GM12878 (cell line): ENCODE results near the gene SIT1. TPM values are rescaled to one million over a fixed set of nuclear protein-coding genes. Genes with fewer than 3 reads are reported as not detected.
A peak's percentile ranks its signal among the peaks of the same experiment; 100 is the strongest.

ENCODE experiments used
- ATAC-seq: fragments of 200-7000 bp; cut with Tn5 transposase; 3 replicates; pipeline ENCODE4 v1.9.1; 2020; ENCODE audit warnings: mild to moderate bottlenecking, moderate library complexity
- BruUV-seq: library from RNA; stranded (reverse); fragments of 400-500 nt; replicated peaks from 2 replicates; lab custom pipeline; 2021; lab: Mats Ljungman, UMichigan
- CTCF ChIA-PET: fragments of 300-600 bp; sonication (Branson Sonifier 250); formaldehyde crosslinking; extraction: SDS; loops from one replicate; lab custom pipeline; 2021; ENCODE audit warnings: inconsistent platforms; lab: Yijun Ruan, JAX
- POLR2A ChIA-PET: fragments of 350-600 bp; formaldehyde crosslinking; extraction: SDS; loops from one replicate; lab custom pipeline; 2021; ENCODE audit warnings: inconsistent platforms; lab: Charles Lee
- RAD21 ChIA-PET: fragments of 300-600 bp; sonication (Branson Sonifier 250); formaldehyde crosslinking; loops from one replicate; lab custom pipeline; 2023; ENCODE audit warnings: antibody characterized with exemption; ENCODE audit not compliant: unreplicated experiment; lab: Charles Lee
- SMC1A ChIA-PET: fragments of 300-600 bp; sonication (Branson Sonifier 250); formaldehyde crosslinking; loops from one replicate; lab custom pipeline; 2023; ENCODE audit not compliant: unreplicated experiment, uncharacterized antibody; lab: Charles Lee
- DNase-seq: peaks from one replicate; pipeline ENCODE4 v3.0.0-alpha.2; 2011; ENCODE audit warnings: low read depth, low spot score
- FAIRE-seq: peaks from 3 replicates; lab custom pipeline; 2011; peaks lifted over from hg19 to GRCh38; lab: Jason Lieb, UNC
- H2AFZ ChIP-seq: 2 replicates; pipeline ENCODE4 v1.6.0; 2011; ENCODE audit warnings: low read depth, low read length, control low read depth; ENCODE audit not compliant: control insufficient read depth
- H3K27ac ChIP-seq: 2 replicates; pipeline ENCODE4 v1.5.1; 2011; ENCODE audit warnings: control low read depth; ENCODE audit not compliant: control insufficient read depth, insufficient read depth
- H3K27me3 ChIP-seq, 2 experiments: replicated peaks in 1 of 2; 2 replicates each; pipeline versions ENCODE4 v1.6.0 to v1.6.1; 2011; ENCODE audit warnings: low read length in 1 of 2; ENCODE audit not compliant: control insufficient read depth in 2 of 2, insufficient read depth in 2 of 2
- H3K36me3 ChIP-seq, 2 experiments: 2 replicates each; pipeline ENCODE4 v1.5.1; 2011; ENCODE audit warnings: low read length in 1 of 2; ENCODE audit not compliant: control insufficient read depth in 2 of 2, insufficient read depth in 2 of 2
- H3K4me1 ChIP-seq: 2 replicates; pipeline ENCODE4 v1.6.1; 2011; ENCODE audit warnings: mild to moderate bottlenecking, low read length, moderate library complexity, mixed read lengths; ENCODE audit not compliant: control insufficient read depth, insufficient read depth
- H3K4me2 ChIP-seq: 2 replicates; pipeline ENCODE4 v1.6.0; 2011; ENCODE audit warnings: control low read depth; ENCODE audit not compliant: control insufficient read depth, insufficient read depth
- H3K4me3 ChIP-seq: fragments of 200-600 bp; sonication (generic); 2 replicates; pipeline ENCODE4 v1.5.1; 2016
- H3K79me2 ChIP-seq: 2 replicates; pipeline ENCODE4 v1.6.0; 2011; ENCODE audit warnings: low read length; ENCODE audit not compliant: control insufficient read depth, insufficient read depth
- H3K9ac ChIP-seq: 2 replicates; pipeline ENCODE4 v1.8.0; 2011; ENCODE audit warnings: low read length, control low read depth, mixed read lengths; ENCODE audit not compliant: control insufficient read depth, insufficient read depth
- H3K9me3 ChIP-seq: replicated peaks from 3 replicates; pipeline ENCODE4 v1.5.1; 2011; ENCODE audit warnings: mild to moderate bottlenecking, low read length; ENCODE audit not compliant: control insufficient read depth, insufficient read depth
- H4K20me1 ChIP-seq: 2 replicates; pipeline ENCODE4 v1.6.0; 2011; ENCODE audit not compliant: control insufficient read depth, insufficient read depth
- DPF2 ChIP-seq: fragments of 450-650 bp; IDR thresholded peaks from 2 replicates; pipeline ENCODE4 v1.6.1; 2017; ENCODE audit warnings: mild to moderate bottlenecking
- EED ChIP-seq: sonication (generic); IDR thresholded peaks from 2 replicates; pipeline ENCODE4 v1.6.1; 2016; ENCODE audit warnings: antibody characterized with exemption, low read depth
- EP300 ChIP-seq, 2 experiments: fragments of 150-350 bp in 1 of 2; IDR thresholded peaks; 2 replicates each; pipeline ENCODE4 v1.6.1; 2011 to 2012; ENCODE audit warnings: low read depth in 2 of 2, low read length in 2 of 2, borderline replicate concordance in 1 of 2, improper control_type of control experiment in 1 of 2, inconsistent platforms in 1 of 2; ENCODE audit not compliant: control insufficient read depth in 1 of 2
- ESRRA ChIP-seq: IDR thresholded peaks from 2 replicates; pipeline ENCODE4 v1.6.1; 2012; ENCODE audit warnings: mild to moderate bottlenecking, low read length, improper control_type of control experiment
- ETV6 ChIP-seq, 2 experiments: fragments of 450-650 bp in 1 of 2; IDR thresholded peaks in 1 of 2; conservative IDR thresholded peaks in 1 of 2; 2 replicates each; pipeline ENCODE4 v1.6.1; 2014; ENCODE audit warnings: antibody characterized with exemption in 1 of 2, borderline replicate concordance in 1 of 2, low read depth in 1 of 2, mild to moderate bottlenecking in 1 of 2, moderate library complexity in 1 of 2
- GABPA ChIP-seq: IDR thresholded peaks from 2 replicates; pipeline ENCODE4 v1.6.1; 2014; ENCODE audit warnings: antibody characterized with exemption, low read depth, mild to moderate bottlenecking, inconsistent platforms
- GATAD2B ChIP-seq: fragments of 450-650 bp; conservative IDR thresholded peaks from 2 replicates; pipeline ENCODE4 v1.6.1; 2017; ENCODE audit warnings: low read depth, mild to moderate bottlenecking, moderate library complexity
- HCFC1 ChIP-seq: fragments of 150-350 bp; IDR thresholded peaks from 2 replicates; pipeline ENCODE4 v1.6.1; 2014; ENCODE audit warnings: low read length
- NR2F1 ChIP-seq: fragments of 450-650 bp; conservative IDR thresholded peaks from 2 replicates; pipeline ENCODE4 v1.6.1; 2017; ENCODE audit warnings: mild to moderate bottlenecking
- PKNOX1 ChIP-seq: fragments of 450-650 bp; IDR thresholded peaks from 2 replicates; pipeline ENCODE4 v1.6.1; 2016; ENCODE audit warnings: mild to moderate bottlenecking
- RAD51 ChIP-seq: fragments of 450-650 bp; IDR thresholded peaks from 2 replicates; pipeline ENCODE4 v1.6.1; 2016; ENCODE audit warnings: moderate library complexity, mild to moderate bottlenecking, inconsistent platforms
- RUNX3 ChIP-seq: IDR thresholded peaks from 2 replicates; pipeline ENCODE4 v1.6.1; 2012; ENCODE audit warnings: low read length, inconsistent platforms
- SIX5 ChIP-seq: IDR thresholded peaks from 2 replicates; pipeline ENCODE4 v1.6.1; 2011; ENCODE audit warnings: mild to moderate bottlenecking, low read depth, low read length, moderate library complexity; ENCODE audit not compliant: severe bottlenecking
- SPI1 ChIP-seq: IDR thresholded peaks from 2 replicates; pipeline ENCODE4 v1.6.1; 2011; ENCODE audit warnings: low read depth, mild to moderate bottlenecking, low read length, moderate library complexity, borderline replicate concordance; ENCODE audit not compliant: insufficient read depth
- TARDBP ChIP-seq: IDR thresholded peaks from 2 replicates; pipeline ENCODE4 v1.6.1; 2016; ENCODE audit warnings: borderline replicate concordance
- TCF12 ChIP-seq: IDR thresholded peaks from 2 replicates; pipeline ENCODE4 v1.6.1; 2011; ENCODE audit warnings: low read depth, mild to moderate bottlenecking, low read length
- WGBS: methylation state at CpG from one replicate; pipeline ENCODE4 v1.1.6; 2016; ENCODE audit warnings: low lambda C conversion rate; ENCODE audit not compliant: insufficient replicate concordance, insufficient coverage; ENCODE audit errors: missing lambda C conversion rate; 5-methylcytosine and 5-hydroxymethylcytosine counted together
- in situ Hi-C: fragments of 300-500 bp; cut with MboI; formaldehyde crosslinking; loops from 9 replicates; pipeline ENCODE4 v1.14.3; 2018; ENCODE audit warnings: mixed read lengths
- intact Hi-C: fragments of 100-400 bp; cut with micrococcal nuclease; formaldehyde crosslinking; loops from one replicate; pipeline ENCODE4 v1.14.2; 2022; ENCODE audit not compliant: unreplicated experiment
- polyA plus RNA-seq, 11 experiments: library from polyadenylated mRNA; depleted of rRNA in 4 of 11; unstranded in 6 of 11; stranded (reverse) in 5 of 11; fragments of >200 nt; fragmentation: Nextera tagmentation in 4 of 11; fragmentation: Illumina TruSeq in 1 of 11; extraction: Ambion mirVana in 4 of 11; extraction: Trizol in 1 of 11; gene quantifications; 1 replicate in 1 of 11; 2 replicates in 10 of 11; pipeline versions ENCODE4 v1.2.1 to v1.2.3, GENCODE V29; 2011 to 2016; ENCODE audit warnings: inconsistent platforms in 2 of 11, missing spikeins in 2 of 11, low read depth in 1 of 11
- total RNA-seq, 4 experiments: library from RNA; depleted of rRNA in 3 of 4; stranded (reverse); fragments of >200 nt in 3 of 4; fragmentation: Illumina TruSeq in 1 of 4; extraction: Trizol in 1 of 4; gene quantifications; 2 replicates each; pipeline versions ENCODE4 v1.2.1 to v1.2.3, GENCODE V29; 2013 to 2021

SIT1 gene
- total and polyA plus RNA-seq, 10 of the 15 experiments (the other 5 are each of a cell fraction or from before 2014, with no cell fraction given): 0.97 to 137 (median 59.7) TPM

GRCh38 chr9:35618854-35619799, 31.6 kb downstream of the SIT1 start:
- in situ Hi-C loops (no loop called here), intact Hi-C loops (no loop called here)
- H3K79me2 ChIP-seq: no peaks in the 10 kb centered on the region; the same call in 1 of the 2 replicates
- H3K27me3 ChIP-seq: no peaks in the 10 kb centered on the region; a peak in 1 of 4 replicates
- peak; percentile 88 for FAIRE-seq
- peak overlapping the region; percentile 0; the same call in 1 of the 2 replicates for H3K4me3 ChIP-seq
- ATAC-seq: peak; percentile 76
- 48% methylated on average over 17 of the region's 17 CpGs for WGBS
- peak overlapping the region; percentile 57 for H3K27ac ChIP-seq
- ChIA-PET CTCF (interaction anchor here (0.9 to 9.0 kb wide), 15 partner anchors 8 to 207 kb away, joined by 4 to 101 read pairs (median 7); partner anchors contain the start of genes ARHGEF39, CREB3, SIT1 and TESK1), POLR2A (interaction anchor here (0.5 to 6.6 kb wide), 15 partner anchors 13 to 210 kb away, joined by 3 to 85 read pairs (median 7); partner anchors contain the start of genes ARHGEF39, CCDC107, CREB3 and FAM221B), RAD21 (interaction anchor here (0.5 to 3.5 kb wide), 19 partner anchors 9 to 164 kb away, joined by 3 to 47 read pairs (median 6); partner anchors contain the start of genes ARHGEF39, CCDC107, CREB3 and RMRP), SMC1A (interaction anchor here (1.1 to 3.0 kb wide), 17 partner anchors 8 to 129 kb away, joined by 3 to 36 read pairs (median 7); partner anchors contain the start of genes CCDC107, CREB3, RMRP and SIT1)
- H3K4me1 ChIP-seq: peaks cover 44% of the 10 kb centered on the region
- H2AFZ ChIP-seq: peak overlapping the region; percentile 62
- H3K4me2 ChIP-seq: peak overlapping the region; percentile 92
- peak overlapping the region; percentile 64 for H3K9ac ChIP-seq
- no TSS peak for BruUV-seq
- DNase-seq: peak; percentile 74
- H3K36me3 ChIP-seq: no peaks in the 10 kb centered on the region
- H3K9me3 ChIP-seq: no peaks in the 10 kb centered on the region
- no peaks in the 10 kb centered on the region for H4K20me1 ChIP-seq
- TF ChIP-seq ESRRA (no peak), NR2F1 (peak; percentile 70), TCF12 (peak; percentile 12; the same call in 1 of the 2 replicates), ETV6 (conservative IDR thresholded peaks at IDR 0.05 in 1 of 2, IDR thresholded peaks at IDR 0.05 in 1 of 2; ENCODE audit: borderline replicate concordance in 1 of 2, low read depth in 1 of 2) (peak in 1 of 2 experiments; percentile 57; a peak in 1 of 4 replicates), PKNOX1 (peak; percentile 38; the same call in 1 of the 2 replicates), TARDBP (no peak), GABPA (peak; percentile 68; the same call in 1 of the 2 replicates), GATAD2B (peak; percentile 70), EED (peak; percentile 69; the same call in 1 of the 2 replicates), DPF2 (peak; percentile 79; the same call in 1 of the 2 replicates), SPI1 (peak; percentile 68; the same call in 1 of the 2 replicates), EP300 (IDR thresholded peaks at IDR 0.05; ENCODE audit: borderline replicate concordance in 1 of 2, control insufficient read depth in 1 of 2, low read depth in 2 of 2, low read length in 2 of 2) (0 out of 4 replicates have a peak, but pooled peaks have one; percentile 12 to 36), RAD51 (peak; percentile 61; the same call in 1 of the 2 replicates), SIX5 (no peak), HCFC1 (0 out of 2 replicates have a peak, but pooled peaks have one; percentile 25), RUNX3 (peak; percentile 60)
